HL-60 (cell line): Measurements from ENCODE around the gene RBMS3.

Experiments used
- CTCF ChIP-seq: IDR thresholded peaks from one replicate; pipeline ENCODE4 v1.5.1; 2011; ENCODE audit warnings: low read length, control low read depth, inconsistent platforms; ENCODE audit not compliant: insufficient read depth
- REST ChIP-seq: IDR thresholded peaks from 2 replicates; pipeline ENCODE4 v1.6.1; 2012; ENCODE audit warnings: low read depth; ENCODE audit not compliant: insufficient replicate concordance
- SPI1 ChIP-seq: IDR thresholded peaks from 2 replicates; pipeline ENCODE4 v1.6.1; 2012; ENCODE audit warnings: low read depth, mild to moderate bottlenecking, borderline replicate concordance

GRCh38 chr3:29940759-29941323 is 660.0 kb downstream of the RBMS3 start:
- TF ChIP-seq CTCF, result no peak
- TF ChIP-seq SPI1, result no peak
- no peak for TF ChIP-seq REST
